PFSK-1 (cell line): ENCODE measurements around the gene GUCY1A2.

Source experiments
- FOXP2 ChIP-seq: optimal IDR thresholded peaks from 2 replicates; pipeline ENCODE3; 2011; ENCODE audit warnings: borderline replicate concordance, control low read depth, inconsistent platforms; ENCODE audit not compliant: insufficient read depth; ENCODE audit errors: extremely low read length, extremely low read depth
- POLR2AphosphoS5 ChIP-seq: IDR thresholded peaks from 2 replicates; pipeline ENCODE4 v1.6.1; 2012; ENCODE audit warnings: low read depth, mild to moderate bottlenecking, control low read depth, low read length, moderate library complexity
- REST ChIP-seq, 2 experiments: IDR thresholded peaks; 2 replicates each; pipeline versions ENCODE4 v1.6.1 to v1.8.0; 2011 to 2012; ENCODE audit warnings: low read depth in 2 of 2, low read length in 2 of 2, control low read depth in 1 of 2, inconsistent platforms in 1 of 2, mild to moderate bottlenecking in 1 of 2, moderate library complexity in 1 of 2; ENCODE audit not compliant: insufficient read depth in 1 of 2
- SIN3A ChIP-seq: IDR thresholded peaks from 2 replicates; pipeline ENCODE4 v1.6.1; 2012; ENCODE audit warnings: mild to moderate bottlenecking, low read length, moderate library complexity, borderline replicate concordance; ENCODE audit not compliant: insufficient read depth
- TAF1 ChIP-seq: IDR thresholded peaks from 2 replicates; pipeline ENCODE4 v1.6.1; 2012; ENCODE audit warnings: low read length, control low read depth, borderline replicate concordance; ENCODE audit not compliant: insufficient read depth

The GUCY1A2 gene

GRCh38 chr11:107025673-107026072 is 7.4 kb upstream of the GUCY1A2 start:
- TF ChIP-seq REST (IDR thresholded peaks at IDR 0.05; ENCODE audit: insufficient read depth in 1 of 2, low read depth in 2 of 2, low read length in 2 of 2), result 0 out of 4 replicates have a peak, but pooled peaks of 1 of the 2 experiments have one; percentile 69
- no peak for TF ChIP-seq SIN3A

- TF ChIP-seq TAF1 (no peak), POLR2AphosphoS5 (no peak), SIN3A (no peak), REST (IDR thresholded peaks at IDR 0.05; ENCODE audit: insufficient read depth in 1 of 2, low read depth in 2 of 2, low read length in 2 of 2) (no peak), FOXP2 (no peak)
Measured at GRCh38 chr11:107020594-107020993, 2.3 kb upstream of the GUCY1A2 start.

DNA sequence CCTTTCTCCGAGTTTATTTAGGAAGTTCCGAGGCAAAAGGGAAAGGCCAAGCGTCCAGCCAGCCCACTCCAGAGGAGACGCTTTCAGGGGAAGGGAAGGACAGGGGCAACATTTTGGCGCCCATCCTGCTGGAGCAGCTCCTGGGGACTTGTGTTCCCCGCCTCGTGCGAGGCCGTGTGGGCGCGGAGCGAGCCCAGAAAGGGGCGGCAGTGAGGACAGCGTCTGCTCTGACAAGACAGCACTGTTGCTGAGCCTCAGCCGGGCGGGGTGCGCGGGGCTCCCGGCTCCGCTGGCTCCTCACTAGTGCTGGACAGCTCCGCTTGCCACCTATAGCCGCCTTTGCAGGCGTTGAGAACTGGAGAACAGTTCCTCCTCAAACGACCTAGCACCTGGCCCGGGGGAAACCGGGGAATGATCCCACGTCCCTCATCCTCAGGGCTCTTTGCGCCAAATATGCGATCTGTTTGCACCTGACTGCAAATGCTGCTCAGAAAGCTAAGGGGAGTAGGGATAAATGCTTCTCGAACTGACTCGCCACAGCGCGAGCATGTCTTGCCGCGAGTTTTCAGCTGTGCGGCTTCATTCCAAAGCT is 722 bp upstream of the GUCY1A2 start:
- TF ChIP-seq POLR2AphosphoS5 (no peak), TAF1 (no peak), SIN3A (no peak), REST (IDR thresholded peaks at IDR 0.05; ENCODE audit: insufficient read depth in 1 of 2, low read depth in 2 of 2, low read length in 2 of 2) (peak; percentile 95 to 97), FOXP2 (no peak)

DNA sequence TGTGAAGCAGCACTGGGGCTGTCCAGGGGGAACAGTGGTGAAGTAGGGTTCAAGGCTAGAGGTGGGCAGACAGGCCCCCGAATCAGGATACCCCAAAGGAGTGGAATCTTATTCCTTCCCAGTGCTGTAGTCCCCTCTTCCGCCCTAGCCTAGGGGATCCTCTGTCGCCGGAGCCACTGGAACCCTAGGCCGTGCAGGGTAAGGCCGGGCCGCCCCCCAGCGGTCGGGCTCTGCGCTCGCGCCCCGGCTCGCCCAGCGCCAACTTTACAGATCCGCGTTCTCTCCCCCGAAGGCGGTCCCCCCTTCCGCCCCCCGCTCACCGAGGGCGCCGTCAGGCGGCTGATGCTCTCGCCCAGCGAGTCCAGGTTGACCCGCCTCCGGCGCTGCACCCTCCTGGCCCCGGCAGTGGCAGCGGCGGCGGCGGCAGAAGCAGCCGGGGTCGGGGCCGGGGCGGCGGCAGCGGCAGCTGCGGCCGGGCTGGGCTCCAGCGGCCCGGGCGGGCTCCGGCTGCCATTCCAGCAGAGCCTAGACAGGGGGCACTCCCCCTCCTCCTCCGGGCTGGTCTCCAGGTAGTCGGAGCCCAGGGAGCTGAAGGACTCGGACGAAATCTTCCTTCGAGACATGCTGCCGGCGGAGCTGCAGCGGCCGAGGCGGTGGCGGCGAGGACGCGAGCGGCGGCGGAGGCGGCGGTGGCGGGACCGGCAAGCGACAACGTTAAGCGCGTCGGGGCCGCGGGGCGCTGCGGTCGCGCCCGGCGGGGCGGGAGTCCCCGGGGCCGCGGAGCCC is 650 bp downstream of the GUCY1A2 start:
- TF ChIP-seq SIN3A (no peak), REST (IDR thresholded peaks at IDR 0.05; ENCODE audit: insufficient read depth in 1 of 2, low read depth in 2 of 2, low read length in 2 of 2) (peak in 1 of 2 experiments; percentile 28; a peak in 1 of 4 replicates), FOXP2 (peak; percentile 57)

GRCh38 chr11:107017104-107017432 is 1.2 kb downstream of the GUCY1A2 start:
- TF ChIP-seq TAF1 (no peak), SIN3A (no peak), POLR2AphosphoS5 (no peak)
